ENCODE data around the gene ESR1.
"Not testable (repeated sequence)": the region's sequence is repeated elsewhere in the genome, so short reads cannot be mapped to it uniquely, and the experiment has no call there.

ESR1 gene

DNA sequence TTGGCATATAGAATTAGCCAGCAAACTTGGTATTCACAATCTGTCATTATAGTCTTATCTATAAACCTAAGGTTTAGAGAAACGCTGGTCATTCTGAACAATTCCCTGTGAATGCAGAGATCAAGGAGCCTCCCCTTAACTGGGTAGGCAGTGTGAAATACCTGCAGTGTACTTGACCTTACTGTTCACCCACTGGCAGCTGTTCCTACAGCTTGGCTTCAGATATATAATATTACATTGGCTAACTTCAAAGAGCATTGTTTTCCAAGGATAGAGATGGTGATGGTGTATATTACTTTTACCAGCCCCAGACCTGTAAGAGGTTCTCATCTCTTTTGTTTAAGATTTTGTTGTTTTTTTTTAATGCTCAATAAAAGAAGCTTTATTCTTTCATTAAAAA is 168.3 kb downstream of the ESR1 start:
- no peak for DNase-seq (ENCODE audit: low read depth in 2 of 2)

DNA sequence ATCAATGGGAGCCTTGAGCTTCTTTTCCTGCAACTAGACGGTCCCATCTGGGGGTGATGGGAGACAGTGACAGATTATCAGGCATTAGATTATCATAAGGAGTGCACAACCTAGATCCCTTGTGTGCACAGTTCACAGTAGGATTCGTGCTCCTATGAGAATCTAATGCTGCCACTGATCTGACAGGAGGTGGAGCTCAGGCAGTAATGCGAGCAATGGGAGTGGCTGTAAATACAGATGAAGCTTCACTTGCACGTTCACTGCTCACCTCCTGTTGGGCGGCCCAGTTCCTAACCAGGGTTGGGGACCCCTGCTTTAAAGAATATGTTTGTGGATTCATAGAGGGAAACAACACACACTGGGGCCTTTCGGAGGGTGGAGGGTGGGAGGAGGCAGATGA is 180.7 kb downstream of the ESR1 start:
- DNase-seq (ENCODE audit: low read depth in 2 of 2), result not testable (repeated sequence)

DNA sequence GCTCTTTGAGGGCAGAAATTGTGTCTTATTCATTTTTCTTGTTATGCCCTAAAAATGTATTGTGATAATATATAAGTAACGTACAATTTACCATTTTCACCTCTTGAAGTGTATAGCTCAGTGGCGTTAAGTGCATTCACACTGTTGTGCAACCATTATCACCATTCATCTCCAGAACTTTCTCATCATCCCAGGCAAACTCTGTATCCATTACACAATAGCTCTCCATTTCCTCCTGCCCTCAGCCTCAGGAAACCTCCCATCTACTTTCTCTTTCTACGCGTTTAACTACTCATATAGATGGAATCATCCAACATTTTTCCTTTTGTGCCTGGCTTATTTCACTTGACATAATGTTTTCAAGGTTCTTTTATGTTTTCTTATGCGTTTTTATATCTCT is 184.6 kb downstream of the ESR1 start:
- DNase-seq (ENCODE audit: low read depth in 2 of 2), result no peak

DNA sequence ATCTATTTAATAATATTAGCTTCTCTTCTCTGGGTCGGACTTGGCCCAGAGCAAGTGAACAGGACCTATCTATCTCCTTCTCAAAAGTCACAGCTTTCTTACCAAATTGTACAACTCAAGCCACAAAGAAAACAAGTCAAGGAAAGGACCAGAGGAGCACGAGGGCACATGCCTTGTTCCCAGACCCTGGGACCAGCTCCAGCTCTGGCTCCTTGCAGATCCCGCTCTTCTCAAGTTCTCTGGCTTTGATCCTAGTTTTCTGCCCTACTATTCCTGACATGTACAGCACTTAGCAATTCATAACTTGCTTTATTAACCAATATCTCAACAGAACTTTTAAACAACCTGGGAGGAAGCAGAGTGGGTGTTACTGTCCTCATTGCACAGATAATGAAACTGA is 185.9 kb downstream of the ESR1 start:
- DNase-seq (ENCODE audit: low read depth in 2 of 2), result no peak

DNA sequence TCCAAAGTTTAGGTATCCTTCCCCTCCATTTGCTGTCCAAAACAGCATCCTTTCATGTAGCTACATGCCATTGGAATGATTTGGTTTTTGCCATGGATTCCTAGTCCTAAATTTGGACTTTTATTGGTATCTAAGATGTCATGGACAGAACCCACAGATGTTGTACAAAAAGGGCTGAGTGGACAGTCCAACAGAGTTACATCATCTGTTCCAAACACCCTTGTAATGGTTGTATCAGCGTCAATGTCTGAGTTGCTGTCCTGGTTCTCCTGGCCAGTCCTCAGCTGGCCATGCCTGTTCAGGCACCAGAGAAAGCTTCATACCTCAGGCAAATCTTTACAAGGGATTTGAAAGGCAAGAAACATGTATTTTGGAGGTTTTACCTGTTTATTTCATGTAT is 191.3 kb downstream of the ESR1 start:
- no peak for DNase-seq (ENCODE audit: low read depth in 2 of 2)

DNA sequence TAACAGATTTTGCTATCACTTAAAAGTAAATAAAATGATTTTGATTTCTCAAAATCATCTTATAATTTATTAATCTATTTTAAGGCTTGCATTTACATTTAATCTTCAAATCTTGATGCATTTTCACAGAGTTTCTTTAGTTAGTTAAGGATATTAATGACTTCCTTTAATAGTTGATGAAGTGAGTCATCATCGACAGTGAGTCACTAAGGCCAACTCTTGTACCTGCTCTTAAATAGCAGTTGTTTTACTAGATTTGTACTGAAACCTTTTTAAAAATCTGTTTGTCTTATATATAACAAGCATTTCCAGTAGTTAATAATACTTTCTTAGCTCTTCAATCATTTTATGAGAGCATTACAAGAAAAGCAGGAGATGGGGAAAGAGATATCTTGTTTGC is 191.7 kb downstream of the ESR1 start:
- DNase-seq (ENCODE audit: low read depth in 2 of 2), result no peak

DNA sequence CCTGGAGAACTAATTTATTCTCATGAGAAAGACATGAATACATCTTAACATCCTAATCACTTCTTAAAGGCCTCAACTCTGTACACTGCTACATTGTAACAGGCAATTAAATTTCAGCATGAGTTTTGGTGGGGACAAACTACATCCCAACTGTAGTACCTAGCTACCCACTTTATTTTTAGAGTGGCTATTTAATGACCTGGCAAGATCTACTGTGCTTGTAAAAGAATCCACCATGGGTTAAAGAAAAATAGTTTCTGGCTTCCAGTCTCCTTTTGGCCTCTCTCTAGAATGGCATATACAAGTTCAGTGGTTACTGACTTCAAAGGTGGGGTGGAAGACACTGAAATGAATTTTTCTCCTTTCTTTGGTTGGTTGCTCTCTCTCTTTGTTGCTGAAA is 193.9 kb downstream of the ESR1 start:
- no peak for DNase-seq (ENCODE audit: low read depth in 2 of 2)

DNA sequence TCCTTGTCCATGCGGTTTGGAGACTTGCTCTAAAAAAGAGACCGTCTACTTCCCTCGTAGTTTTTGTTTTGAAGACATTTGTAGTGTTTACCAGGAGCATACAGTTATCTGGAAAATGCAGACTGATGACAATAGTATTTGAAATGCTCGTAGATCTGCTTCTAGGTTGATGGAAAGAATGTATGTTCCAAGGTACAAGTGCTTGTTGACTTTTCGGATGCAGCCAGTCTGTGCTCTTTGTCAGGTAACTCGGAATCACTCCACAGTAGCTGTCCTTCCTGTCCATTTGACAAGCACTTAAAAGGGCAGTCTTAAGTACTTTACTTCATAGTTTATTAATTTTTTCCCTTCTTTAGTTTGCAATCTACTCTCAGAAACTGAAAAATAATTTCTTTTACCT is 194.8 kb downstream of the ESR1 start:
- DNase-seq (ENCODE audit: low read depth in 2 of 2), result no peak

DNA sequence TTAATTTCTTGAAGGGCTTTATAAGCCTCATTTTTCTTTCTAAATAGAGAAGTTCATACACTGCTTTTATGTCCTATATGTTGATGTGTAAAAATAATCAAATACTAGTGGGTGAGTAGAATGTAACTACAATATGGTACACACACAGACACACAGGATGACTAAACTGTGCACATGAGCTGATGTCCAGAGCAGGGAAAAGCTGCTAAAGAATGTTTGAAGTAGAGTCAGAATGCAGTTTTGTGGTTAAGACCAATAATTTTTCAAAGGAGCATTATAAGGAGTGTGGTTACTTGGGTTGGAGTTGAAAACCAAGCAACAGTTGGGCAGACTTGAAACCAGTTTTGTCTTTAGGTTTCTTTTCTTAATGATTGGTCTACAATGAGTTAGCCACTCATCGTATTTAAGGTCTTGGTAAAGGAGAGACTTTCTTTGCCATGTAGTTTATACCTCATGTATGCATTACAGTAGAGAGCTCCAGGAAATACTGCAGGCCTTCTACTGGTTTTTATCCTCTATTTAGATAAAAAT is 196.6 kb downstream of the ESR1 start:
- no peak for DNase-seq (ENCODE audit: low read depth in 2 of 2)

DNA sequence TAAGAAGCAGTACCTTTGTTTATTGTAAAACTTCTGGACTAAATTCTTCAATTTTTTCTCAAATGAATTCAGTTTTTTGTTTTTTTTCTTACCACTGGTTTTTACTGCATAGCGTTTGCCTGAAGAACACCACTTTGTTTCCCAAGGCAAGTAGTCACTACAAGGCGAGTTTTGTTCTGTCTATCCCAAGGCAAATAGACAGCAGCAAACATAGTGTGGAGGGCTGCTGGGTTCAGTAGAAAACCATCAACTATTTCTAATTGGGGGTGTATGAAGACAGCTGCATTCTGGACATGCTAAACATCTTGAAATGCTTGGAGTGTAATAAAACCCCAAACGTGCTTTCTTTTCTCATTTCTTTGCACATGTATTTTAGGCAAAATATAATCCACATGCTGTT is 197.4 kb downstream of the ESR1 start:
- DNase-seq (ENCODE audit: low read depth in 2 of 2), result no peak

DNA sequence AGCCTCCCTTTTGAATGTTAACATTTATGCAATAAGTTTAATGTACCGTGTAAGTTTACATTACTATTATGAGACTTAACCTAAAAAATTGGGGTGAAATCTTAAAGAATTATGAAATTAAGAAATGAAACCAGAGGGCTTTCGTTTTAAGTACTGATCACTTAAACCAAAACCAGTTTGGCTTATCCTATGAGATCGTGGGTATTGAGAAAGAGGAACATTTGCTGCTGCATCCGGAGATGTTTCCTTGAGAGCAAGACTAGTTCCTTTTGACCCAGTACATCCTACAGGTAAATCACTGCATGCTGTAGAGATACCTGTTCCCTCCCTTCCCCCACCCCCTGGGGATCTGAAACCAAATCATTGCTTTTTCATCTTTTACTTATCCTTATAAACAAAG is 201.3 kb downstream of the ESR1 start:
- DNase-seq (ENCODE audit: low read depth in 2 of 2), result no peak

DNA sequence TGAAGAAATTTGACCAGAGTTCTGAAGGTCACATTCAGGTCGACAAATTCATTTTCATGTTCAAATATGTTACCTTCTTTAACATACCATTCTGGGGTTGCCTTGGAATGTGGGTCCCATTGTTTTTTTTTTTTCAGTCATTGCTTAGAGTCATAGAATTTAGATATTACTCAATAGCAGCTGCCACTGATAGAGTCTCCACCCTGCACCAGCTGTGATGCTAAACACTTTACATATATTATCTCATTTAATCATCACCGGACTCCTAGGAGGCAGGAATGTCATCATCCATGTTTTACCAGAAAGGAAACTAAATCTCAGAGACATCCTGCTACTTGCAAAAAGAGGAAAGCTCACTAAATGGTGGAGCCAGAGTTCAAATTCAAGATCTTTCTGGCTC is 204.7 kb downstream of the ESR1 start:
- DNase-seq (ENCODE audit: low read depth in 2 of 2), result no peak

DNA sequence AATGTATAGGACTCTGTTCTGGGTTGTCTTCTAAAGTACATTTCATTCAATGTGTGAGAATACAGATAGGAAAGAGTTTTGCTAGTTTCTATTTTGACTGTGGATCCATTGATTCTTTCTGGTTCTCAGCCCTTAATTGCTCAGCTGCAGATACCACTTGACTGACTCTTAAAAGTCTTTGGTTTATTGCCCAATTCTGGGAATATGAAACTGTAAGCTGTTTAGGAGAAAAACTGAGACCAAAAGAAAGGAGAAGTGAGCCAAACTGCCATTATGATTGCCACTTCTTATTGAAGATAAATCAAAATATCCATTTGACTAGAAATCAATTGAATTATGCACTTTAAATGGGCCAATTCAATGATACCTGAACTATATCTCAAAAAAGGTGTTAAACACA is 211.4 kb downstream of the ESR1 start:
- no peak for DNase-seq (ENCODE audit: low read depth in 2 of 2)

DNA sequence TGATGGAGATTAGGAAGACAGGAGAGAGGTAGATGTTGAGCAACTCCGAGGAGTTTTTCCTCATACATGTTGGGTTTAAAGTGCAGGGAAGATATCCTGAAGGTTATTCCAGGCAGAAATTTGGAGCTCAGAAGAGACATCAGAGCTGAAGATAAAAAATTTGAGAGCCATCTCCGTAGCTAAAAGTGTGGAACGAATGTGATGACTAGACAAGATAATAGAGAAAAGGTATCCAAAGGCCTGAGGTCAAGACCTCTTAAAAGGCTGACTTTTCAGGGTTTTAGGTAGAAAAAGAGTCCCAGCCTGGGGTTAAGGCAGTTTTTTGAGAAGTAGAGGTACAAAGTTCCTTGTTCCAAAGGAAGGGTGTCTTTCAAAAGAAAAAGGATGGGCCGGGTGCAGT is 214.8 kb downstream of the ESR1 start:
- no peak for DNase-seq (ENCODE audit: low read depth in 2 of 2)

DNA sequence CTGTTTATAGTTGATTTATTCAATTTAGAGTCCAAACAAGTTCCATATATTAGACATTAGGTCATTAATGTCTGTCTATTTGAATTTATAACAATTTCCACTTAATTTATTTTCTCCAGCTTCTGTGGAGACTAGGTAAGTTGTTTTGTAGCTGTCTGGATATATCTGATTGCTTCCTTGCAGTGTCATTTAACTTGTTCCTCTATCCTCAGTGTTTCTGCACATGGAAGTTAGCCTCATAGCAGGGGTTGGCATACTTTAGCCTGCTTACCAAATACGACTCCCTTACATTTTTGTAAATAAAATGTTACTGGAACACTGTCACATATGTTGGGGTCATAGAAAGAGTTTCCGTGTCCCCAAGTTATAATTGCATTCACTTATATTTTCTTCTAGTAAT is 216.1 kb downstream of the ESR1 start:
- DNase-seq (ENCODE audit: low read depth in 2 of 2), result no peak

DNA sequence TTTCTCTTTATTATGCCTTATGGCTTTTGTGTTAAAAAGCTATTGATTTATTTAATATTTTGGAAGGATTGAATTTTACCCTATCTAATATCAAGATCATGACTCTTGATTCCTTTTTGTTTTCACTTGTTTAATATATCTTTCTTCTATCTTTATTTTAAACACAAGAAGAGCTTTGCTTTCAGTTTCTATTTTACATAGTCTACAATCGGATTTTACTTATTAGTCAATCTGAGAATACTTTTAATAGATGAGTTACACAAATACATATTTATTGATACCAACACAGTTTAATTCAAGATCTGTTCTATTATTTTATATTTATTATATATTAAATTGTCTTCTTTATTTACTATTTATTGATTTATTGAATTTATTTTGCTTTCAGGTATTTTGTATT is 218.8 kb downstream of the ESR1 start:
- no peak for DNase-seq (ENCODE audit: low read depth in 2 of 2)

DNA sequence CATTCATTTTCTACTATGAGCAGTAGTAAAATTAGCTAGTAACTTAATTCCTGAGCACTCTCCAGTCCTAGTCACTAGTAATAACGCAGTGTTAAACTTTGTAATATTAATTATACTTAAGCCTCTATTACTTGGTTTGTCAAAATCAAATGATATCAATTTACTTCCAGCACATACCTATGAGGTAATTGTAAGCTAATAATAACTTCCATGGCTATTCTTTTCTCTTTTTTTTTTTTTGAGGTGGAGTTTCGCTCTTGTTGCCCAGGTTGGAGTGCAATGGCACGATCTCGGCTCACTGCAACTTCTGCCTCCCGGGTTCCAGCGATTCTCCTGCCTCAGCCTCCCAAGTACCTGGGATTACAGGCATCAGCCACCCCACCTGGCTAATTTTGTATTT is 219.3 kb downstream of the ESR1 start:
- DNase-seq (ENCODE audit: low read depth in 2 of 2), result not testable (repeated sequence)

DNA sequence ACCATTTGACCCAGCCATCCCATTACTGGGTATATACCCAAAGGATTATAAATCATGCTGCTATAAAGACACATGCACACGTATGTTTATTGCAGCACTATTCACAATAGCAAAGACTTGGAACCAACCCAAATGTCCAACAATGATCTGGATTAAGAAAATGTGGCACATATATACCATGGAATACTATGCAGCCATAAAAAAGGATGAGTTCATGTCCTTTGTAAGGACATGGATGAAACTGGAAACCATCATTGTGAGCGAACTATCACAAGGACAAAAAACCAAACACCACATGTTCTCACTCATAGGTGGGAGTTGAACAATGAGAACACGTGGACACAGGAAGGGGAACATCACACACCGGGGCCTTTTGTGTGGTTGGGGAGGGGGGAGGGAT is 226.3 kb downstream of the ESR1 start:
- DNase-seq (ENCODE audit: low read depth in 2 of 2), result not testable (repeated sequence)

DNA sequence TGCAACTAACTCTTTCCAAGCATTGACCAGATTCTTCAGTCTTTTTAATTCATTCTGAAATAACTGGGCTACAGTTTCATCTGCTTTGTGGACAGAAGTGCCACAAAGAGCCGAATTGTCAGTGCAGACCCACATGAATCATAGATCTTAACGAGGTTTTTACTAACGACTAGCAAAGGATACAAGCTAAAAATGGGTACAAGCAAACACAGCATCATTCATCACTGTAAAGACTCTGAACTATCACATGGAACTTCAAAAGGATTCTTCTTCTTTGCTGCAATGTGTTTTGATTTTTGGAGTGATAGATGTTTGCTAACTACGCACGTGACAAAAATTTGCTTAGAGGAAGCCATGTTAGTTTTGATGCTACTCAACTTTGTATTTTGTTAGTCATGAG is 227.1 kb downstream of the ESR1 start:
- DNase-seq (ENCODE audit: low read depth in 2 of 2), result no peak

DNA sequence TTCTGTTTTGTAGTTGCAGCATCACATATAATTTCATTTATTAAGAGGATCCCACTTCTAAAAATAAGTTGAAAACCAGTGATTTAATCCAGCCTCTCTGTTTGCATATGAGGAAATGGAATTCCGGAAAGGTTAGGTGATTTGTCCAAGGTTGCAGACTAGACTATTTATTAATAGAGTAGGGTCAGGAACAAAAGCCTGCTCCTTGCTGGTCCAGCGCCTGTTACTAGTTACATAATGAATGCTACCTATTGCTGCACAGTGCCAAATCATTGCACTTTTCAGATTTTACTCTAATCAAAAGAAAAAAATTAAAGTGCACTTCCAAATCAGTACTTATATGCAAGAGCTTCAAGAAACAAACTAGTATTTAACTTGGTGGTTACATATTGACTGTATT is 238.6 kb downstream of the ESR1 start:
- DNase-seq (ENCODE audit: low read depth in 2 of 2), result no peak

DNA sequence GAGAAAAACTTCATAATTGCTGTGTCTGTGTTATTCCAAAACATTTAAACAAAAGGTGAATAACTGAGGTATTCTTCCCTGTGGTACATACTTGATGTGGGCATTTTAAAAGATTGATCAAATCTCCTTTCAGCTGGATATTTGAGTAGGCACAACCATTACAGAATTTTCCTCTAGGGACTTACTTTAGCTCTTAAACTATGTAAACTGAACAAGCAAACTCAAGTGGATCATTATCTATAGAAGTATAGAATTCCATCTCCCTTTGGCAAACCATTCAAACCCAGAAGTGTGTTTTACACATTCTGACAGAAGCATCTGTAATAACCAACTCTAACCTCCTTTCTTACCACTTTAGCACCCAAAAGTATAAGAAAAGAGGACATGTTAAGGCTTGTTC is 241.4 kb downstream of the ESR1 start:
- DNase-seq (ENCODE audit: low read depth in 2 of 2), result no peak

DNA sequence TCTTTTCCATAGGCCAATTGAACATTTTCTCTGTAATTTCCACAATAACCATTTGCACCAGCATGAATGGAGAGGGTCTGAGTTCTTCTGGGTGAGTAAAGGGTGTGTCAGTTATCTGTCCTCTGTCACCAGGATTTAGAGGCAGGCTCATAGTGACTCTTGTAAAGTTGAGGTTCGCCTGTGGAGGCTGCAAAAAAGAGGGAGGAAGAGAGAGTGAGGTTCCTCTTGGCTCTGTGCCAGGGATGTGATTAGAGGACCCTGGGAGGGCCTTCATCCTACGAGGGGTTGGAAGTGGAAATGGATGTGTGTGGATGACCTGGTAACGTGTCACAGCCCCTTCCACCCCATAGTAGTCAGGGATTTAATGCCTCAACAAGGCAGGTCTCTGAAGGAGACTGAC is 242.0 kb downstream of the ESR1 start:
- DNase-seq (ENCODE audit: low read depth in 2 of 2), result no peak

DNA sequence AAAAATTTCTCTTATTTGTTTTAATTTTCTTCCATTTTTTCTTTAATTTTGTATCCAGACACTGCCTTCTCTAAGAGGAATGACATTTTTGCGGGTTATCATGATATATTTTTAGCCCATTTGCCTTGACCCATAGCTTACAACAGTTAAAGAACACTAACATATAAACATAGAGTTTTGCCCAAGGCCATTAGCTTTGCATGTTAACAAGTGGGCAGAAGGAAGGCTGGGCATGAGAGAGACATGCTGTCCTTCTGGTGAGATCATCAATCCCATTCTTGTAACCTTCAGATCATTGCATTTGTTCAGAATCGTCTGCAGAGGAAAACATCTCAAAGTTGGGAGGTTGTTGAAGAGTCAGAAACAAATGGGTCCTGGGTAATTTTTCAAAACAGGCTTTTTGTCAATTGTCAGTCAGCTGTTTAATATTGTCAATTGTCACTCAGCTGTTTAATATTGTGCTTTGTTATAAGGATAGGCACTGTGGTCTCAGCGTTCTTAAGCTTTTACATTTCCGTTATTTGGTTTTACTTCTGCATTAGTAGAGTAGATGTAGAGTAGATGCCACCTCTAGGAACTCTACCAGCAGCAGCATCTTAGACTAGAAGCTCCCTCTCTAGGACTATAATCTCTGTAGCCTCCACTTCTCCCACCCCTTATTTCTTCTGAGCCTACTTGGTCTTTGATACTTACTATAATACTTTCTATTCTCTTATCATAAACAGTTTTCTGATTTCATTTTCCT is 243.1 kb downstream of the ESR1 start:
- DNase-seq (ENCODE audit: low read depth in 2 of 2), result no peak

DNA sequence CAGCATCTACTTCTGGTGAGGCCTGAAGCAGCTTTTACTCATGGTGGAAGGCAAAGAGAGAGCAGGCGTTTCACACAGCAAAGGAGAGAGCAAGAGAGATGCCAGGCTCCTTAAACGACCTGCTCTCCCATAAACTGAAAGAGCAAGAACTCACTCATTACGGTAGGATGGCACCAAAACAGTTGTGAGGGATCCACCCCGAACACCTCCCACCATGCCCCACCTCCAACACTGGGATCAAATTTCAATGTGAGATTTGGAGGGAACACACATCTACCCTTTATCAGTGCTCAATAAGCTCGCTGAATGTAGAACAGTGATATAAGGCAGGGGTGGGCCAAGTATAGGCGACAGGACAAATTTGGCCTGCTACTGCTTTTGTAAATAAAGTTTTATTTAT is 244.6 kb downstream of the ESR1 start:
- DNase-seq (ENCODE audit: low read depth in 2 of 2), result no peak
